Stimulated activated CD8-positive, alpha-beta memory T cell treated with anti-CD3 and anti-CD28 coated beads, Interleukin-15, amount 100 ng/mL, for 1 hour (primary cell): ENCODE data around the gene SHANK1.

Experiments
- DNase-seq: peaks from one replicate; pipeline ENCODE4 v3.0.0-alpha.2; 2020; ENCODE audit warnings: low read depth

SHANK1 gene

DNA sequence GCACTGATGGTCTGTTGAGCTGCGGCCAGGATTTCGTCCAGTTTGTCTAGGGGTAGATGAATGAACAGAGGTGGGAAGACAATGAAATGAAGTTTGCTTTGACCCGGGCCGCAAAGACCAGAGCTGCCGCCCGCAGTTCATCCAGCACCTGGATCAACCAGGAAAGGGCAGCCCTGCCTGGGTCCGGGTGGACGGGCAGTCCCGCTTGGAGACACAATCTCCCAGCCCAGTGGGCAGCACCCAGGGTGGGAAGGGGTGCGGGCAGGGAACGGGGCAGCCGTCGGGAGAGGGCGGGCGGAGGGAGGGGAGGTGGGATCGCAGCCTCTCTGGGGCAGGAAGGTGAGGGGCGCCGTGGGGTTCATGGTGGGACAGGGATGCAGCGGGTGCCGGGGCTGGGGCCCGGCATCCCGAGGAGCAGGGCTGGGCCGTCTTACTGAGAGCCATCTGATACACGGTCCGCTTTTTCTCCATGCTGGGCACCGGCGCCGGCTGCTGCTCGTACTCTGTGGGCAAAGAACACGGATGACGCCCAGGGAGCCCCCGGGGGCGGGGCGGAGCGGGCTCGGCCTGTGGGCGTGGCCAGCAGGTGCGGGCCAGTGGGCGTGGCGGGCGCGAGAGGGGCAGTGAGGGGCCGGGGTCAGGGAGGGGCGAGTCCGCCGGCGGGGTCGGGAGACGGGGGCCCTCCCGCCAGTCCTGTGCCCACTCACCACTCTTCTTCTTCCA lies 33.1 kb downstream of the SHANK1 start:
- DNase-seq, result no peak

DNA sequence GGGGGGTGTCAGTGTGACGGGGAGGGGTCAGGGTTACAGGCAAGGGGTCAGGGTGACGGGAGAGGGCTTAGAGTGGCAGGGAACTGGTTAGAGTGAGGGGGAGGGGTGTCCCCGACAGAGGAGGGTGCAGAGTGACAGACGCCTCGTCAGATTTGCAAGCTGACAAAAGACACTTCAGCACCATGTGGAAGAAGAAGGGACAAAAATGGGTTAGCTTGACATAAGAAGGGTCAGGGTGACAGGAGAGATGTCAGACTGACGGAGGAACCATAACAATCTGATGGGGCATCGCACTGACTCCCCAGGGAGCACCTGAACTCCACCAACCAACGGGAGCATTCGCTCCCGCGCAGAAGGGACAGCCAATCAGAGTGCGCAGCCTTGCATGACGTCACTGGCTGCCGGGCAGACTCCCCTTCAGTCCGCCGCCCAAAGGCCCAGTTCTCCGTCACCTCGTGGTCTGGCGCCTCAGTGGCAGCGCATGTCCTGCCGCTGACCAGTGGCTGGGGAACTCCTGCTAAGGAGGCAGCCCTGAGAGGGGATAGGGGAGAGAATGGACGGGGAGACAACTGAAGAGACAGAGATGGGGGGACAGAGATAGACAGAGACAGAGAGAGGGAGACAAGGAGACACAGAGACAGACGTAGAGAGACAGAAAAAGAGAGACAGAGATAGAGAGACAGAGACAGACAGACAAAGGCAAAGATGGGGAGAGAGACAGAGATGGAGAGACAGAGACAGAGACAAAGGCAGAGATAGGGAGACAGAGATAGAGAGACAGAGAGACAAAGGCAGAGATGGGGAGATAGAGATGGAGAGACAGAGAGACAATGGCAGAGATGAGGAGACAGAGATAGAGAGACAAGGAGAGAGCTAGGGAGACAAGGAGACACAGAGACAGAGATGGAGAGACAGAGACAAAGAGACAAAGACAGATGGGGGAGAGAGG lies 40.2 kb downstream of the SHANK1 start:
- DNase-seq, result peak; percentile 43

DNA sequence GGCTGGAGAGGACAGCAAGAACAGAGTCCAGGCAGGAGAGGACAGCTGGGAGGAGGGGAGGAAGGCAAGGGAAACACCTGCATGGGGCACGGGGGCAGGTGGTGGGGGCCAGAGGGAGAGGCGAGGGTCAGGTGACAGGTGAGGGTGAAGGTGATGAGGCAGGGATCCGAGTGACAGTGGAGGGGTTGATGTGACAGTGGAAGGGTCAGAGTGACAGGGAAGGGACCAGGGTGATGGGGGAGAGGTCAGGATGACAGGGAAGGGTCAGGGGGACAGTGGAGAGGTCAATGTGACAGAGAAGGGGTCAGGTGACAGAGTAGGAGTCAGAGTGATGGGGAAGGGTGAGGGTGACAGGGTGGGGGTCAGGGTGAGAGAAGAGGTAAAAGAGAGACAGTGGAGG lies 41.3 kb downstream of the SHANK1 start:
- DNase-seq, result no peak

DNA sequence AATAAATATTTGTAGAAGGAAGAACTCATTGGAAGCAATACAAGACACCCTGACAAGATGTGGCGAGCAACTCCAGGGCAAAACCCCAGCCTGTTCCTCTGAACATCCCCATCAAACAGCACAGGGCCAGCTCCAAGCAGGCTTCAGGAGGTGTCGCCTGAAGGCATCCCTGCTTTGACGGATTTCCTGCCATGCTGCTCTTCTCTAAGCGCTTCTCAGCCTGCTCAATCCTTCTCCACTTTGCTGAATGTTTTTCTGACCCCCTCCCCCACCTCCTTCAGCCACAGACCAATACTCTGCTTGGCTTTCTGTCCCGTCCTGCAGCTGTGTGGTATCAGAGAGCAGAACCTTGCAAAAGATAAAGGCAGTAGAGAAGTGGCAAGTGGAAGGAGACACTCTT lies 42.0 kb downstream of the SHANK1 start:
- no peak for DNase-seq

DNA sequence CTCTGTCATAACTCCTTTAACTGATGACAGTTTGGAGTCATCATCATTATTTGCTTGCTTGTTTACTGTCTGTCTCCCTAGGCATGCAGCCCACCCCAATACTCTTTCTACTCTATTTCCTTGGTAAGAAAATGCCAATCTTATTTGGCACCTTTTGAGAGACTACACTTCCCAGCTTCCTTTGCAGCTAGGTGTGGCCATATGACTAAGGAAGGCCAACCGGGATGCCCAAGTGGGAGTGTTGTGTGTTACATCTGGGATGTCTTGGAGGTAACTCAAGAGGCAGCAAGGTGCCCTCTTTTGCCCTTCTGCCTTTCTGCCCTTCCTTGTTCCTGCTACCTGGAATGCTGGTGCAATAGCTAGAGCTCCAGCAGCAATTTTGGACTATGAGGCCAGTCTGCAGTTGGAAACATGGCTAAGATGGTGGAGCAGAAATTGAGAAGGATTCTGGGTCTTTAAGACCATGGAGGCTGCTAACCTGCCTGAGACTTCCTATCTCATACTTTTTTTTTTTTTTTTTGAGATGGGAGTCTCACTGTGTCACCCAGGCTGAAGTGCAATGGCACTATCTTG lies 42.9 kb downstream of the SHANK1 start:
- DNase-seq, result no peak

DNA sequence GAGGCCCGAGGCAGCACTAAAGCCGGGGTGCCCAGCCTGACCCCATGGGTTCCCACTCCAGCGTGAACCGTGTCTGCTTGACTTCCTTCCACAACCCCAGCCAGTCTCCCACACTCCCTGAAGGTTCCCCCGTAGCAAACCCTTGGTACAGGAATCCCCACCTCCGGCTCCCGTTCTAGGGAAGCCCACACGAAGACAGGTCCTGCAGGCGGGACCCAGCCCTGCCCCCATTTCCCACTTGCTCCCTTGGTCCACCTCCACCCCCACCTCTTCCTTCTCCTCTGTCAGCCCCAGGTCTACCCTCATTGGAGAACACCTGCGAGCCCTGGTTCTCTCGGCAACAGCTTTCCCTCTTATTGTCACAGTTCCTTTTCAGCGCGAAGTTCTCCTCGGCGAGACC lies 46.5 kb downstream of the SHANK1 start:
- no peak for DNase-seq

DNA sequence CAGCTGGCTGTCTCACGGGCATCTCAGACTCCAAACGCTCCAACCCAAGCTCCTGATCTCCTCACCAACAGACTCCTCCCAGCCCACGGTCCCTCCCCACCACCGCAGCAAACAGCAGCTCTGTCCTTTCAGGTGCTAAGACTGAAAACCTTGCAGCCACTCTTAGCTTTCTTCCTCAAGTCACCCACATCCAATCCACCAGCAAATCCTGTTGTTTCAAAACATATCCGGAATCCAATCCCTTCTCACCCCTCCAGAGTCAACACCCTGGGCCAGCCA lies 49.6 kb downstream of the SHANK1 start:
- no peak for DNase-seq

DNA sequence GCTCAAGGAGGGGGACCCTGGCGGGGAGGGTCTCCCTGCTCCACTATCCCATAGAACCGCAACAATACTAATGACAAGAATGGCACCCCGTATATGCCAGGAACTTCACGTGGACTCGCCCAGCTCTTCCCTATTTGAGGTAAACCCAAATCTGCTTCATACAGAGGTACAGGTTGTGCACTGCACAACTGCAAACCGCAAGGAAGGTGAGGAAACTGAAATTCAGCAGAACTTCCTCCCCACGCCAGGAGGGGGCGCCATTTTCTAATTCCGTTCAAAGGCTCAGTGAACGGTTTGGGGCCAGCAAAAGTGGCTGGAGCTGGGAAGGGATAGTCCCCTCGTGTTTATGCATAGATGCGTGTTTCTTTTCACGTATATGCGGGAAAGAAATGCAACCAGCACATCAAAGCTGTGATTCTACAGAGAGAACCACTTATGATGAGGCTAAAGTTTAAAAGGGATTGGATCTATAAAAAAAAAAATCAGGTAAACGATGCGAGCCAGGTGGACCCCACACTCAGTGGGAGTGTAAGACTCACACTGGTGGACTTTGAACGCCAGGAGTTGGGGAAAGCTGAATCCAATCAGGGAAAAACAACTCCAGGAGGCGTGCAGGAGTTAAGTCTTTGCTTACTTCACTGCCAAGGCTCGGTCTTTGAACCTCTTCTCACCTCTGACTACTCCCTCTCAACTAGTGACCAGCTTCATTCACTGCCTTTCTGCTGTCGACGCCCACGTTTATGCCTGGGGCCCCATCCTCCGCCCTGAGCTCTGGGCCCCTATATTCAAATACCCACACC lies 50.1 kb downstream of the SHANK1 start:
- DNase-seq, result no peak

DNA sequence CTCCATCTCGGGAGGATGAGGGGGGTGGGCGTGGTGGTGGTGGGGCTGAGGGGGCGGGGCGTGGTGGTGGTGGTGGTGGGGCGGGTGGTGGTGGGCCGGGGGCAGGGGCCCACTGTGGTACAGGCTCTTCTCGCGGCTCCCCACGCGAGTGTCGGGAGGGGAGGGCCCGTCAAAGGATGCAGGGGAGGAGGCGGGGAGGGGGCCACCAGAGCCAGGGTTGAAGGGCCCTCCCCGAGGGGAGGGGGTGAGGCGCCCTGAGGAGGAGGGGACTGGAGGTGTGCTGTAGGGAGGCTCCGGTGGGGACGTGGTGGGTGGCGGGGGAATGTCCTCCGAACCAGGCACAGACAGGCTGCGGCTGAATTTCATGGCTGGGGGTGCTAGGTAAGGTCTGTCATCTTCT lies 50.7 kb downstream of the SHANK1 start:
- no peak for DNase-seq

DNA sequence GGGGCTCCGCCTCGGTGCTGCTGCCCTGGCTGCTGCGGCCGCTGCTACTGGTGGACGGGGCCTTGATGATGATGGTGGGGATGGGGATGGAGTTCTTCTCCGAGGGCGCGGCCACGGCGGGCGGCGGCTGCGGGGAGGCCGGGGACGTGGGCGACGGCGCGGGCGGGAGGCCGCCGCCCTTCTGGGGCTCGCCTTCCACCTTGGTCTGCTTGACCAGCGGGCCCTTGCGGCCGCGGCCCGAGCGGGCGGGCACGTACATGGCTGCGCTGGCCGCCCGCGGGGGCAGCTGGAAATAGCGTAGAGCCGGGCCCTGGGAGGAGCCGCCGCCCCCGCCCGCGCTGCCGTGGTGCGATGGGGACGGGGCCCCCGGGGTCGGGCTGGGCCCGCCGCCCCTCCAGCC lies 51.2 kb downstream of the SHANK1 start:
- no peak for DNase-seq

DNA sequence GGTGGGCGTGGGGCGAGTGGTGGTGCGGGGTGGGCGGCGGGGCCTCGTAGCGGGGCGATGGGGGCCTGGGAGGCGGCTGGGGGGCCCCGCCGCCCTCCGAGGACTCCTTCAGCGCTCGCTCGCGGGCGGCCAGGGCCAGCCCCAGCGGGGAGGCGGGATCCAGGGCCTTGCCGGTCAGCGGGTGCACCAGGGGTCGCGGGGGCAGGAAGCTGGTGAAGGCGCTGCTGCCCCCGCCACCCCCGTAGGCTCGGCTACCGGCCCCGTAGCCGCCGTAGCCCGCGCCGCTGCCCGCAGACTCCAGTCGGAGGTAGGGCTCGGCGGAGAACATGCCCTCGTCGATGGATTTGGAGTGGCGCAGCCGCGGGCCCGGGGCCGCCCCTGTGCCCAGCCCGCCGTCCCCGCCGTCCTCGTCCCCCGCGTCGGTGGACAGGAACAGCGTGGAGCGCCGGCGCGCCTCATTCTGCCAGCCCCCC lies 51.8 kb downstream of the SHANK1 start:
- no peak for DNase-seq

DNA sequence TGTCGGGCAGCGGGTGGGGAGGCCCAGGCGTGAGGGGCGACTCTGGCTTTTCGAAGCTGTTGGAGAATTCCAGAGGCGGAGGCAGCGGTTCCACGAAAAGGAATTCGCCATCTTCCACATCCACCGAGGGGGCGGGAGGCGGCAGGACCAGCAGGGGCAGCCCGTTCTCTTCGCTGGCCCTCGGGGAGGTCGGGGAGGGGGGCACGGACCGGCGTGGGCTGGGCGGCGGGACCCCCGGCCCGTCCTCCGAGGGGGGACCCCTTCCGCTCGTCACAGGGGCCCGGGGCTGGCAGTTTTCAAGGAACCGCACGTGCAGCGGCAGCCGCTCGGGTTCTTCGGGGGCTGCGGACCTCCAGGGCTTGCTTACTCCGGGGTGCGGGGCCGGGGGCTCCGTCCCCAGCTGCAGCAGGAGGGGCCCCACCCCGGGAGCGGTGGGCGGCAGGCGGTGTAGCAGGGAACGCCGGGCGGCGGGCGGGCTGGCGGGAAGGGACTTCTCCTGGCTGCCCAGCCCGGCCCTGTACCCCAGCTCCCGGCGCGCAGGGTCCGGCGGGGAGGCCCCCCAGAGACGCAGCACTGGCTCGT lies 52.3 kb downstream of the SHANK1 start:
- no peak for DNase-seq

DNA sequence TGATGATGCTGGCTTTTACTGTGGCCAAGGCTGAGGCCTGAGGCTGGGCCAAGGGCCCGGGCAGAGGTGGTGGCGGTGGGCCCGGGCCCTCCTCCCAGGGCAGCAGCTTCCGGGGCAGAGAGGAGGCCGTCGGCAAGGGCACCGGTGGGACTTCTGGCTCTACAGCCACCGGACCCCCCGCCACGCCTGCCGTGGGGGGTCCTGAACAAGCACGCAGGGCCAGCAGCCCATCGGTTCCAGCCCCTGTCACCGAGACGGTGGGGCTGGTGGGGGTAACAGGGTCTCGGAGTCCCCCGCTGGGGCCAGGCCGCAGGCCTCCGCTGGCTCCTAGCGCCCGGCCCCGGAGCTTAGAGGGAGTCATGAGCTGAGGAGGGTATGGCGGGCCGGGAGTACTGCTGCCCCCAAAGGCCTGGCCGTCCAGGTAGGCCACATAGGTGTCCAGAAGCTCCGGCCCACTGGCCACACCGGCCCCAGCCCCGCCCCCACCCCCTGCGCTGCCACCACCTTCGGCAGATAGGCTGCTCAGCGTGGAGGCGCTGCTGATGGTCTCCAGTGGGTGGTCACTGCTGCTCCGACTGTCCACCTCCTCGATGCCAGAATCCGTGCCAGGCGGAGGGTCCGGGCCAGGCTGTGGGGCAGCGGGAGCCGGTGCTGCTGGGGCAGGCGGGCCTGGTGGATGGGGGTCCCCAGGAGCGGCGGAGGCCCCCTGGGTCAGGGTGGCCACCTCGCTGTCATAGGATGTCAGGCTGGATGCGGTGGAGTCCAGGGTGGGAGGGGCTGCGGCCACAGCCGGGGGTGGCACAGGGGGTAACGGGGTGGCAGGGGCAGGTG lies 53.0 kb downstream of the SHANK1 start:
- no peak for DNase-seq

DNA sequence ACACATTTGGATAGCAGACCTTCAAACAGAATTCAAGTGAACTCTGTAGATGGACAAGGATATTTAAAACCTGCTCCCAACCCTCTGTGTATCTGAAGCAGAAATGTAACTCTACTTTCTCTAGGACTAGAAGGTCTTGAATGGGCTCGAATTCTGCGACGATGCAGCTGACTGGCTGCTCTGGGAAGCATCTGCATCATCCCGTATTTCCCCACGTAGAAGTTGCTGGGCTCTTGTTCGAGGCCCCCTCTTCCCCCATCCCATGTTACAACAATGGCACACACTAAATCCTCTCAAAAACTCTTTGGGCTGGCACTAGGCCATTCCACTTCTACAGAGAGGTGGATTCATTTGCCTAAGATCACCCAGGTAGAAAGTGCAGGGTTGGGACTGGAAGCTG lies 55.4 kb downstream of the SHANK1 start:
- no peak for DNase-seq

DNA sequence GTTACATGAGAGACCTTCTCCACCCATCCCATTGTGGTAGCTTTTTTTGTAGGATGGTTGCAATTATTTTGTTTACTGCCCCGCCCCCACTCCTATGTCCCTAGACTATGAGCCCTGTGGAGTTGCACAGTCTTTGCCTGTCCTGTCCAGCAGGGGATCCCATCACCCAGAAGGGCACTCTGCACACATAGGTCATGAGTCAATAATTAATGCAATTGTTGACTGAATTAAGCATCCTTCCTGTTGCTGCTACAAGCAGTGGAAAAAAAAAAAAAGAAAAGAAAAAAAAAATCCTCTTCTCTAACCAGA lies 56.2 kb downstream of the SHANK1 start:
- no peak for DNase-seq

DNA sequence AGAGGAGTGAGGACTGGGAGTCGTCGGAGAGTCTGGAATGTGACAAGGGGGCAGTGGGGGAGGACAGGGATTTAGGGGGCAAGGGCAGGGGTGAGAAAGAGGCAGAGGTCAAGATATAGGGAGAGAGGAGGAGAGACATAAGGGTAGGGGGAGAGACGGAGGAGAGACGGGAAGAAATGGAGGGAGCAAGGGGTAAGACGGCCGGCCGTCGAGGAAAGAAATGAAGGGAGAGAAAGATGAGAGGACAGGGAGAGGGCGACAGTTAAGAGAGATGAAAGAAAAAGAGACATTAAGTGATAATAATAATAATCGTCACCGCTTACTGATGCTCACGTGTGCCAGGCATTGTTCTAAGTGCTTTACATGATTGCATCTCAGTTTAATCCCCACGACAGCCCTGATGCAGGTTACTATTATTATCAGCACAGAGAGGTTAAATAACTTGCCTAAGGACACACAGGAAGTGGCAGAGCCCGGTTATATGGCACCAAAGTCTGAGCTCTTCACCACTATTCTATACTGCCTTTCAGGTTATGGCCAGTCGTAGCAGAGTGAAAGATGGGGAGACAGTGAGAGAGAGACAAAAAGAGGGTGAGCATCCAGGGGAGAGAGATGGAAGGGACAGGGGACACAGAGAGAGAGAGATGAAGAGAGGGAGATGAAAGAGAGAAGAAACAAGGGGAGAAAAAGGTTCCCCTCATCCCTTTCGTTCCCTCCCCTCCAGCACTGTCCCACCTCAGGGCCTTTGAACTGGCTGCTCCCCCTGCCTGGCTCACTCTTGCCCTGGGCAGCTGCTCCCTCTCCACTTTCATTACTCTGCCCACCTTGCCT lies 56.7 kb downstream of the SHANK1 start:
- DNase-seq, result no peak

DNA sequence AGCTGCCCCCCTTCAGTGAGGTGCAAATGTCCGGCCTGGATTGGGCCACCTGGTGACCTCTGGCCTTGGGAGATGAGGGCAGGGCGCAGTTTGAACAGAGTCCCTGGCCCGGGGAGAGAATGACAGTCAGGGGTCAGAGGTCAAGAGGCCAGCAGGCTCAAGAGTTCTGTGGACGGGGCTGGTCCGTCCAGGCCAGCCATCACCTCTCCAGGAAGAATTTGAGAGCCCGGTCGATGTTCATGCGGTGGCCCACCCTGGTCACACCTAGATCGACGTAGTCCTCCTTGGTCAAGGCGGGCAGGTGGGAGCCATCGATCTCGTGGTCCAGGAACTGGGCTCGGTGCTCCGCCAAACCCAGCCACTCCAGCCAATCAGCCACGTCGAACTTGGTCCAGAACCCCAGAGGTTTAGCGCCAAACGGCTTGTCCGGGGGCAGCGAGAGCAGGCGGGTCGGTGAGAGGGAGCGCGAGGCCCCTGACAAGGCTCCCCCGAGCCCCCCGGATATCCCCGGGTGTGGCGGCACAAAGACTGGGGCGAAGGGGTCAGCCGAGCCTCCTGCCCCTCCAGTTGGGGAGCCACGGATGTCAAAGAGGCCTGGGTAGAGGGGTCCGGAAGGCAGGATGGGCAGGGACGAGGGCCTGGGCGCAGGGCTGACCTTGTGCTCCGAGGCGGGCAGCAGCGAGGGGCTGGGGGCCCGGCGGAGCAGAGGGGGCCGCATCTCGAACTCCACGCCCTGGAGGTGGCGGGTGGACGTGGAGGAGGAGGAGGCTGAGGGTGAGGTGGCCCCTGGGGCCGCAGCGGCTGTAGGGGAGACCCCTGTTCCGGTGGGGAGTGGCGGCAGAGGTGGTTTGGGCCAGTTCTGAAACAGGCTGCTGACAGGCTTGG lies 57.6 kb downstream of the SHANK1 start:
- DNase-seq, result no peak

DNA sequence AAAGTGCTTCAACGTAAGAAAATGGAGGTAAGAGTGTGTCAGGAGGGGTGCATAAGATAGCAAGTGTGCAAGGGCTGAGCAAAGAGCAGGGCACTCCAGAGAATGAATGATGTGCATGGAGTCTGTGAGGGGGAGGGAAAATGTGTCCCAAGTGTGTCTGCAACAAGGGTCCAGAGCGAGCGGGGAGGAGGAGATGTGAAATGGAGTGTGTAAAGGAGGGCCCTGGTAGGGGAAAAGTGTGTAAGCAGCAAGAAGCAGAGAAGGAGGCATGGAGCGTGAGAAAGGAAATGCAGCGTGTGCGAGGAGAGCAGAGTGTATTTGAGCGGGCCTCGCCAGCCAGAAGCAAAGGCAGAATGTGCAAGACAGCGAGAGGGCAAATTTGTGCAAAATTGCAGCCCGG lies 58.6 kb downstream of the SHANK1 start:
- no peak for DNase-seq

DNA sequence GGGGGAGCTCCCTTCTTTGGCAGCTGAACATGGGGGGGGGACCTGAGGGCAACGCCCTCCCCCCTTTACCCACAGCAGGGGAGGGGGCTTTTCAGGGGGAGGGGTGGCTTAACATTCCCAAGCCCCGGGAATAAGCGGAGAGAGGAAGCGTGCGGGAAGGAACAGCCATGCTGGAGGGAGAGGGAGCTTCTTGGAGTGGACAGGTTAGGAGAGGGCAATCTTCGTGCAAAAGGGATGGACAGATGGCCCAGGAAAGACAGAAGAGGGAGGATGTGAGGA lies 59.6 kb downstream of the SHANK1 start:
- no peak for DNase-seq
